ENCODE data around the gene GABRG3.

GABRG3 gene

DNA sequence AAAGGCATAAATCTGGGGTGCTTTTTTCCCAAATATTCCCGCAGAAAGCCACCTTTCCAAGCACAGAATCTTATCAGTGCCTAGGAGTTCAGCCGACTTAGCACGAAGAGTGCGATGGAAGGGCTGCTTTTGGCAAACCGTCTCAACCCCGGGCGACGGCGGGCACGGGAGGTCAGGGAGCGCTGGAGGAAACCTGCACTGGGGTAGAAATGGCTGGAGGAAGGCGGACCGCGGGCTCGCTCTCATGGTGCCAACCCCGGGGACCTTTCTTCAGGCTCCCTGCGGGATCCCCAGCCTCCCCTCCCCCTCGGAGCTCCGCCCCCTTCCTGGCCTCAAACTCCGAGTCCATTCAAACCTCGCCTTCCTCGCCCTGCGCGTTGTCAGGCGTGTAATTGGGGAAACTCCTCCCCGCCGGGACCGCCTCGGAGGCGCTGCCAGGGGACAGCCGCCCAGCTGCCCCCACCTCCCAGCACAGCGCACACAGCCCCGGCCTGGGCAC, at the start of gene GABRG3:
Gene GABRG3 (plus strand): TSS at position 470 of the 499 bp plus-strand sequence.
- DNase-seq (ENCODE audit: low spot score) = no peak

DNA sequence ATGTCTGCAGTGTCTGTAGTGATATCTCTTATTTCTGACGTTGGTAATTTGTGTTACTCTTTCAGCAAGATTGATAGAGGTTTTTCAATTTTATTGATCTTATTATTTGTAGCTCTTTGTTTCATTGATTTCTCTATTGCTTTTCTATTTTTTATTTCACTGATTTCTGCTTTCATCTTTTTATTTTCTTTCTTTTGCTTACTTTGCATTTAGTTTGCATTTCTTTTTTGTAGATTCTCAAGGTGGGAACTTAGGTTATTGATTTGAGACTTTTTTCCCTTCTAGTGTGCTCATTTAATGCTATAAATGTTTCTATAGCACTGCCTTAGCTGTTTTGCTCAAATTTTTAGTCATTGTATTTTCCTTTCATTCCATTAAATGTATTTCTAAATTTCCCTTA, 49.5 kb upstream of the GABRG3 start:
- no peak for DNase-seq (ENCODE audit: low spot score)

DNA sequence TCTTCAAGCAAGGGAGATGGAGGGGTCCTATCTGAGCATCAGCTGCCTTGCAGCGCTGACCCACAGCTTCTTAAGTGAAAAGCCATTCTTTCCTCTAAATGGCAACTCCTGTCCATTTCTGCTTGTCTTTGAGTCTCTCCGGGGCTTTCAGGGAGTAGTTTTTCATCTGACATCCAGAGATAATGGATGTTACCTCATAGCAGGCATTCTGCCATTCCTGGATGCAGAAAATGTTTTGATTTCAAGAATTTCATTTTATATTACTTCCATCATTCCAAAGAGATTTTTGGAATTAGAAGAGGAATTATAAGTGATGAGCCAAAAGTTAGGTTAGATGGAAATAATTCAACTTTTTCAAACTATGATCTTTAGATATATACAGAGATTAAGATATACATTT, 44.9 kb upstream of the GABRG3 start:
- DNase-seq (ENCODE audit: low spot score) = no peak

DNA sequence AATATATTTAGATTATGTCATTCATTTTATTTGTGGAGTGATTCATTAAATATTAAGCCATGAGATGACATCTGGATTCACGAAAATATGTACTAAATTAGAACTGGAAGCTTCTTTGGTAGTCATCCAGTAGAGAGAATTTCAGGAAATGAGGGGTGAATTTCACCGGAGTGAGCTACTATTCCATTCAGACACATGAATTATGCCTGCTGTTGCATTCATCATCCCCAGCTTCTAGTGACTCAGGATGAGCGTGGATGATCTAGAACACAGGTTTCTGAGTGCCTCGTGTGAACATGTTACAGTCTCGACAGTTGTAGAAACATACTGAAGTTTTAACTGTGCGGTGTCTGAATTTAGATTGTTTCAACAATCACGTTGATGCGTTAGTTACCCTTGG, 42.9 kb upstream of the GABRG3 start:
- DNase-seq (ENCODE audit: low spot score) = no peak

DNA sequence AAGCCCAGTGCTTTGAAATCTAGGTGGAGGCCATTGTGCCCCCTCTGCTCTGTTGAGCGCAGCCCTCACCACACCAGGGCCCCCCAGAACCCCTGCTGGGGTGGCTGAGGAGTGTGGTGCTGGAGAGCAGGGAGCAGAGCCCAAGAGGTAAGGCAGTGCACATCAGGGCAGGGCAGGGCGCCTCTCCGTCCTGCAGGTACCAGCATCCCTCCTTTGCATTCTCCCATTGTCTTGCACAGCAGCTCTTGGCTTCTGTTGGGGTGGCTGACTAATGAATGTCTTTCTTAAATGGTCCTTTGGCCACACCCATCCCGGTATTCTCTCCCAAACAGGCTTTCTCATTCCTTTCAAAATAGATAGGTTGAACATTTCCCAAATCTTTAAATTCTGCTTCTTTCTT, 41.4 kb upstream of the GABRG3 start:
- DNase-seq (ENCODE audit: low spot score) = no peak

DNA sequence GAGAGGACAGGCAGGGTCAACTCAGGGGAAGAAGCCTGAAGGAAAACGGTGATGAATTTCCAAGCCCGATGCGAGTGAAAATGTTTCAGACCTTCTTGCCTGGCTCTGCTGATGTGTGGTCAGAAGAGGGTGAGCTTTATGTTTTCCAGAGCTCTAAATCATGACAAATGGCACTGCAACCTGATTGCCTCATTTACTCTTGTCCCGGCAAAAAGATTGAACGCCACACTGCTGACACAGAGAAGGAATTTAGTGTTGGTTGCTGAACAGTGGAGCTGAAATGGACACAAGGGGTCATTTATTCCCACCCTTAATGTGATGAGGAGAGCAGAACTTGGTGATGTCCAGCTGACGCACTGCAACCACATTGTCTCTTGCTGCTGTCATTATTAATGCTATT, 36.1 kb upstream of the GABRG3 start:
- DNase-seq (ENCODE audit: low spot score) = no peak

DNA sequence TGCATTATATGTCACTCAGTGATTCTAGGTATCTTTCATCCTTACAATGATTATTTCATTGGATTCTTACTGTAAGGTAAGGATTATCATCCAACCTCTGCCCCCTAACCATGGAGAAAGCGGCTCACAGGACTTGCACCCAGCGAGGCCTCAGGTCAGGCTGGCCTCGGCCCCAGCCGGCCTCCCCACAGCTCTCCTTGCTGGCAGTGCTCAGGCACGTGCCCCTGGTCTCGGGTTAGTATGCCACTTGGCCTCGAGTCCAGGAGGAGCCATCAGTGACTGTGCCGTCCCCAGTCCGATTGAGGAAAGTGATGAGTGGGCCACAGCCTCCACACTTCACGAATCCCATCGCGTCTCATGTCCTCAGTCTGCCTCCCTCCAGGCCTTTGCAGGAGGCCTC, 35.7 kb upstream of the GABRG3 start:
- DNase-seq (ENCODE audit: low spot score) = no peak

DNA sequence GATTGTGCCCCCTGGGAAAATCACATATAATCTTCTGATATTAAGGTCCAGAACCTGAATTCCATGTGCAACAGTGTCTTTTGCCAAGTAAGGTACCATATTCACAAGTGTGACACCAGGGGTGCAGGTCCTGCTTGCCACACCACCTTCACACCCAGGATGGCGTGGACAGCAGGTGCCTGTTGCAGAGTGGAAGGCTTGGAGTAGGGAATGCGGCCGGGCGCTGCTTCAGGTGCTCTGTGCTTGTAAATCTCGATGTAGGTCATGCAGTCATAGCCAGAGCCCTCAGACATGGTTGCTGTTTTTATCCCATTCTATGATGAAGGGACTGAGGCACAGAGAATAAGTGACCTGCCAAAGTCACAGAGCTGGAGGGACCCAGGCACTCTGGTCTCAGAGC, 34.5 kb upstream of the GABRG3 start:
- DNase-seq (ENCODE audit: low spot score) = no peak

DNA sequence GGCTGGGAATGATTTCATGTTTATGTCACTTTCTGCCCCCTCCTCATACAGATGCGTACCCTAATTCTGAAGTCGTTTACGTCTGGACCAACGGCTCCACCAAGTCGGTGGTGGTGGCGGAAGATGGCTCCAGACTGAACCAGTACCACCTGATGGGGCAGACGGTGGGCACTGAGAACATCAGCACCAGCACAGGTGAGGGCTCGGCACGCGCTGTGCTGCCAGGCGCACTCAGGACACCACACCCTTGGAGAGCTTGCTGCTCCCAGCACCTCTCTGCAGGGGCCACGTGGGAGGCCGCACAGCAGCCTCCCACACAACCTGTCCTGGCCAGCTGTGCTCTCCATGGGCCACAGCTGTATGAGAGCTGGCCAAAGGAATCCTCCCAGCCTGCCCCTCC, 33.8 kb upstream of the GABRG3 start:
- DNase-seq (ENCODE audit: low spot score) = no peak

DNA sequence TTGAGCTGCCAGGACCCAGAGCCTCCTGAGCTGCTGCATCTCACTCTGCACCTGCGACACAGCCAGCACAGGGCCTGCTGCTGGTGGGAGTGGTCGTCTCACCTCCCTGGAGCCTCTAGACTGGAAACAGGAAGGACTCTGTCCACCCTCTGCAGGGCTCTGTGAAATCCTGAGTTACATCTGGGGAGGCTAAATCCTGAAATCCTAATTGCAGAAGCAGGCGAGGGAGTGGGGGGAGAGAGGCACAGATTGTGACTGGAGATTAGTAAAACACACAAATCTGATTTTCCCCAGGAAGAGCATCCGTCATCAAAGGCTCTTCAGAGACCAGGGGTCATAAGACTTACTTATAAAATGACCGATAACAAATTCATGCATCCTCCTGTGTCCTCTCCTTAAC, 31.6 kb upstream of the GABRG3 start:
- DNase-seq (ENCODE audit: low spot score) = no peak

DNA sequence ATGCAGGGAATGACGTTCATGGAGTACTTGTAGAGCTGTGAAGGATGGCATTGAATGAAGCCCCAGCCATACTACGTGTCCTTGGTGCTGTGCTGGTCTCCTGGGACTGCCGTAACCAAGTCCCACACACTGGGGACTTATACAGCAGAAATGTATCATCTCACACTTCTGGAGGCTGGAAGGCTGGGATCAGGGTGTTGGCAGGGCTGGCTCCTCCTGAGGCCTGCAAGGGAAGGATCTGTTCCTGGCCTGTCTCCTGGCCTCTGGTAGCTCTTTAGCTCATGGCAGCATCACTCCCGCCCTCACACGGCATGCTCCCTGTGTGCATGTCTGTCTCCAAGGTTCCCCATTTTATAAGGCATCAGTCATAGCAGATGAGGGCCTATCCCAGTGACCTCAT, 29.5 kb upstream of the GABRG3 start:
- DNase-seq (ENCODE audit: low spot score) = no peak

DNA sequence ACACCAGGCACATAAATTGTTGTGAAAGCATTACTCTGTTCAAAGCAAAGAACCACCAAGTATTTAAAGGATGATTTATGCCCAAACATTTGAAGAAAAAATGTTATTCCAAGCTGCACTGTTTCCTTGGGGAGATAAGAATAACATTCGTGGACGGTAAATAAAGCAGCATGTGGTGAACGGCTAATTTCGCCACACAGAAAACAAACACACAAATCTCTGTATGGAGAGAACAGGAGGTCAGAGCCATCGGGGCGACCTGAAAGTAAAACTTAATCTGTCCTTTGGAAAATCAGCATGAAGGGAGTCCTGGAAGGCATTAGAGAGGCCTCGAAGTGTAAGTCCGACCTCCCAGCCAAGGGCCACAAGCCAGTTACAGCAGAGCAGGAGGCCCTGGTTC, 27.1 kb upstream of the GABRG3 start:
- no peak for DNase-seq (ENCODE audit: low spot score)

DNA sequence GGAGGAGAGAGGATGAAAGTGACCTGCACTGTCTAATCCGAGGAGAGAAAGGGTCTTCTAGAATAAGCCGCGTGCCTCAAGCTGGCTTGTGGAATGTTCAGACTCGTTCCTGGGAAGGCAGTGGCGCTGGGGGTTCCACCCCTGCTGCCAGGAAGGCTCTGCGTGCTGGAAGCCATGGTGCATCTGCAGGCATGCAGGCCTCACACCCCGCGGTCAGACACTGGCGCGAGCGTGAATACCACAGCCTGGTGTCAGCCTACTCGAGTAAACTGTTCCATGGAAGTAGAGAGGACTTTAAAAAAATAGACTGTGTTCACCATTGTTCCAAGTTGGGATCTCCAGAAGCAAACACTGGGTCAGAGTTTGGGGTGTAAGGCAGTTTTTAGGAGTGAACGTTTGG, 25.9 kb upstream of the GABRG3 start:
- no peak for DNase-seq (ENCODE audit: low spot score)

DNA sequence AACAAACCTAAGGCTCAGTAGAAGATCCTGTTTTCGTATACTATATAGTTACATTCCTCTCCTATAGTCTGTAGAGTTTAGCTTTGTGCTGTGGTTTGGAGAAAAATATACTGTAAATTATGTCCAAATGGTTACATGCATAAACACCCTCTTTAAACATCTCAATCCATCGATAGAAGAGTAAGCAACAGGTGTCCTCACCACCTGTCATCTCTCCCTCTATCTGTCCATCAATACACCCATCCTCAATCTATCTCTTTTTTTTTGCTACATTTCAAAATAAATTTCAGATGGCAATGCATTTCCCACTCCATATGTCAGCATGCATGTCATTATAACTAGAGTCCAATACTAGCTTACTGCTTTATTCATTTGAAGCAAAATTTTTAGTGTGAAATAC, 21.0 kb upstream of the GABRG3 start:
- DNase-seq (ENCODE audit: low spot score) = no peak

DNA sequence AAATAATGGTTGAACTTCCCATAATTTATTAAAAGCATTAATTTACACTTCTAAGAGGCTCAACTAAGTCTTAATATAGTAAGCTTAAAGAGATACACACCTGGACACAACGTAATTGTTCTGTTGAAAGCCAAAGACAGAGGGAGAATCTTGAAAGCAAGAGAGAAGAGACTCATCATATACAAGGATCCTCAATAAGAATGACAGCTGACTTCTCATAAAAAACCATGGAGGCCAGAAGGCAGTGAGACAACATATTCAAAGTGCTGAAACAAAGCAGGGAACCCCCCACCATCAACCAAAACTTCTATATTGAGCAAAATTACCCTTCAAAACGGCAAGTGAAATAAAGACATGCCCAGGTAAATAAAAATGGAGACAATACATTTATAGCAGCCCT, 16.6 kb upstream of the GABRG3 start:
- DNase-seq (ENCODE audit: low spot score) = no peak

DNA sequence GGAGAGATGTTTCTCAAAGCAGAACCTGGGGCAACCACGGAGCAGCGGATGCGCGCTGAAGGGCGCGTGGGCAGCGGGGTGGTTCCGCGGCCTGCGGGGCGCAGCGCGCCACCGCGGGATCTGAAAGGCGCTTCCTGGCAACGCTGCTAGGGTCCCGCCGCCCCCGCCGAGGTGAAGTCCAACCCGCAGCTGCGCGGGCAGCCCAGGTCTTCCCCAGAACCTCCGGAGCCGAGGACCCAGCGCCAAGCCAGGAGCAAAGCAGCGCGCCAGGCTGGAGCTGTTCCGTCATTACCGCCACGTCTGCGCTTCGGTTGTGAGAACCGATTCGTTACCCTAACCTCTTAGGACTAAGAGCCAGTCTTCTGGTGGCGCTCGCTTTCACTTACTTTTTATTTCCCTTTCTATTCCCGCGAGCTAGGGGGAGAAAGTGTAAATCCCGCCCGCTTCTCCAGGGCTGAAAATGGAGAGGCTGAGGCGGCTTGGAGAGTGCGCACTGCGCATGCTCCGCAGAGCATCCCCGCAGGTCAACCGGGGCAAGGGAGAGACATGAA, 3.2 kb upstream of the GABRG3 start:
- DNase-seq (ENCODE audit: low spot score) = no peak

DNA sequence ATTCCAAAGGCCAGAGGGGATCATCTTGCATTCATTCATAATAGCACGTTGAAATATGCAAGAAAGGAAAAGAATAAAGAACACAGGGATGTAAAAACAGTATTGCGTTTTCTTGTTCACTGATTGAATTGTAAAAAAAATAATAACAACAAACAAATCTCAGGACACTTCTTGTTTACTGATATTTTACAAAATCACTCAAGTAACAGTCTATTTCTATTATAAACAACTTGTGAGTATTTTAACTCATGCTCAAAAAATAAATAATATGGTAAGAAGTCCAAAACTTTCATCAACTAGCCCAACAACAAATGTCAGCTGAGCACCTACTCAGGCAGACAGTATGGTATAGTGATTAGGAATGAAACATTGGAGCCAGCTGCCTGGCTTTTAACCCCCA, 2.2 kb upstream of the GABRG3 start:
- no peak for DNase-seq (ENCODE audit: low spot score)

DNA sequence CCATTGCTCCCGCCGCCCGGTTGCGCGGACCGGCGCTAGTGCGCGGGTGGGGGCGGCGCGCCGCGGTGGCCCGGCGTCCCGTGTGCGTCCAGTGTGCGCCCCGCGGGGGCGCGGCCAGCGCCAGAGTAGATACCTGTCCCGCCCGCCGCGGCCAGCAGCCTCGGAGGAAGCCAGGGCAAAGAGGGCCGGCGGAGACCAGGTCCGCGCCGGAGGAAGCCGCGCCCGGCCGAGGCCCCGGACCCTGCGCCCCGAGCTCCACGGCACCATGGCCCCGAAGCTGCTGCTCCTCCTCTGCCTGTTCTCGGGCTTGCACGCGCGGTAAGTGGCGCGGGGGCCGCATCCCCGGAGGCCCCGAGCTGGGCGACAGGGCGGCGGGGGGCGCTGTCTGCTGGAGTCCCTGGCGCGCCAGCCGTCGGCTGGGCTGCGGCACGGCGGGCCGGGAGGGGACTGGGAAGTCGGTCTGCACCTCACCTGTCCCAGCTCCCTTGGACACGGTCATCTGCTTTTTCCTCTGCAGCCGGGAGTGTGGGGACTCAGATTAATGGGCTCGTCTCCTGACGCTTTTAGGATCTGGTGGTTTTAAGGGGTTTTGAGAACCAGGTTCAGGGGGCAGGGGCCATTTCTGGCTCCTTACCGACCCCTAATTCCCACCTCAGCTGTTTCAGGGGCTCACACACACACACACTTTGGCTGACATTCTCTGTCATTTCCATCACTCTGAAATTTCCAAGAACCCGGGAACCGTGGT, 464 bp downstream of the GABRG3 start:
- no peak for DNase-seq (ENCODE audit: low spot score)

DNA sequence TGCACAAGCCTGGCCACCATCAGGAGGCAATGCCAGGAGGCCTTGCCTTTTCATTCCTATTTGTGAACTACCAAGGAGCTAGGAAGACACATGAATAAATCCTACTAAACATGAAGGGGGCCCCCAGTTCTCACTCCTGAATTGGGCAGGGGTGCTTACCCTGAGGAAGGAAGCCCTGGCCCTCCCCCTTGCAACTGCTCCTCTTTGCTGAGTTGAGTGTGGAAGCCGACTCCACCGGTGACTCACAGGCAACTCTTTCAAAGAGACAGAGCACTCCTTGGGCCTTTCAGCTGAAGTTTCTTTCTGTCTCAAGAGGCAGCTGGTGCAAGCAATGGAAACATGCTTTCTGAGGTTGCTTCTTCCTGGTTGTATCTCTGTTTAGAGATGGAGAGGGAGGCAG, 1.7 kb downstream of the GABRG3 start:
- no peak for DNase-seq (ENCODE audit: low spot score)

DNA sequence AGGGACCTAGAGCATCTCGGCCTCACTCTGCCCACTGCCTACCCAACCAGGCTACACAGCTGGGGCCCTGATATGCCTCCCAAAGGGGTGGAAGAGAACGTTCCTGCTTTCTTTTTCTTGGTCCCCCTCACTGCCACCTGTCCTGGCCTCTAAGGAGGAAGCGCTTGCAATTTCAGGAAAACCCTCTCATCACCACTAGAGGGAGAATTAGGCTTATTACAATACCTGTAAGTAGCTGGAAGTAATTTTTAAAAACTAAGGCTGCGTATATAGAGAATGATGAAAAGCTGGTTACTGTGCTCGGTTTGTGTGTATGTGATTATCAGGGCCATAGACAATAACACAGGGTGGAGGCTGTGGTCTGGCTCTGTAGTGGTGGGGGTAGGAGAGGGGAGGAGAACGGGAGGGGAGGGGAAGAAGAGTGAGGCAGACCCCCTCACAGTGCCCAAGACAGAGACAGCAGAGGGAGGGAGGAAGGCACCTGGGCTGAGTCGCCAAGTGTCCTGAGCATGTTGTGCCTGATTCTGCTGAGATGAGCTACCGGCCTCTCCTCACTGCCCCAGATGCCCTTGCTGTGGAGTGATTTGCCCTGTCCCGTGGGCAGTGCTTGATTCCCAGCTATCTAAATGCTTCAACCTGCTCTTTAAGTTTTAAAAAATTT, 3.3 kb downstream of the GABRG3 start:
- DNase-seq (ENCODE audit: low spot score) = no peak

DNA sequence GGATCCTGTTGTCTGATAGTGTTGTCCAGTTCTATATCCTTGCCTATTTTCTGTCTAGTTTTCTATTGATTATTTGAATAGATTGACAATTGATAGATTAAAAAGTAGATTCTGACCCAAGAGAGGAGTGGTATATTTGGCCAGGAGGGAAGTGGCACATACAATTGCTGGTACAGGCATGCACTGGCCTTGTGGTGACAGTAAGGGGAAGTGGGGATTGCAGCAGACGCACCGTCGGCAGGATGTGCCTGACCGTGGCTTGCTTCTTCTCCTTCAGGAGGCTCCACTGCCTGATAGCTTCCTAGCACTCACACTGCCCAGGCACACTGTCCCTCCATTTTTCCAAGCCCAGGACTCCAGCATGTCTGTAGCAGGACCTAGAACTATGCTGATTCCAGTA, 10.5 kb downstream of the GABRG3 start:
- DNase-seq (ENCODE audit: low spot score) = no peak

DNA sequence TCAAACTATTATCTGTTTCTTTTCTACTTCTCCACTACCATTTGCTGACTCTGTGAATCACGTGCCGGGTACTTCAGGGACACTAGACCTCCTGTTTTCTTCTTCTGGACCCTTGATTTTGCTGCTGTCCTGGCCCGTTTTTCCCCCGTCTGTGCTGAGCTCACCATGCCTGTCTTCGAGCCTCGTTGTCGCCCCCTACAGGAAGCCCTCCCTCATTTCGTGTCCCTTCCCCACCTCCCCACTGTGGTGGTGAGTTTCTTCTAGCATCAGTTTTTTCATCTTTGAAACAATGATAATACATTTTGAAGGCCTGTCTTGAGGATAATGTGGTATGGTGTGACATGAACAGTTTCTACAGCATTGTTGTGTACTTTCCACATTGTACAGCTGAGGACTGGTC, 12.8 kb downstream of the GABRG3 start:
- DNase-seq (ENCODE audit: low spot score) = no peak

DNA sequence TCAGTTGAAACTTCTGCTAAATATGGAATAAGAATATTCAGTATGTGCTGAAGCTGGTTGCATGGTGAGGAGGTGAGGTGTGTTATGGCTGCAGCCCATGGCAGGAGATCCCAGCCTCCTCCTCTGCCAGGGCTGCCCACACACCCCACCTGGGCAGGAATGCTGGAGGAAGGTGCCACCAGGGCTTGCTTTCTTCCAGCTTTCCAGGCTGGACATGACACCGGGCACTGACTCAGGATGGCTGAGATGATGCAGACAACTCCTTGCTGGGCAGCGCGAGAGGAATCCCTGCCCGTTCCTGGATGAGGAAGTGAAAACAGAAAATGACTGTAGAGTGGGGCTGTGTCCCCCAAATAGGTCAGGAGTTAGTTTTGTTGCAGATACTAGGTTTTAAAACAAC, 14.1 kb downstream of the GABRG3 start:
- no peak for DNase-seq (ENCODE audit: low spot score)

DNA sequence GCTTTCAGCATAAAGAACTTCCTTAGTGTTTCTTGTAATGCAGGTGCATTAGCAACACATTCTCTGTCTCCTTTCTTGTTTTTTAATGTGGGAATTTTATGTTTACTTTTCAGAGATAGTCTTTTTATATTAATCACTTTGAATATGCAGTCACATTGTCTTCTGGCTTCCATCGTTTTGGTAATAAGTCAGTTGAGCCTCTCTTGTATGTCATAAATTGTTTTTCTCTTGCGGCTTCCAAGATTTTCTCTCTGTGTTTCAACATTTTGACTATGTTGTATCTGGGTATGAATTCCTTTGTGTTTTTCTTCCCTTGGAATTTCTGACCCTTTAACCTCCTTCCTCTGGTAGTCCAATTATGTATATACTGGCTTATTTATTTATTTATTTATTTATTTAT, 25.3 kb downstream of the GABRG3 start:
- DNase-seq (ENCODE audit: low spot score) = no peak

All from hematopoietic multipotent progenitor cell treated with erythropoietin and hydrocortisone succinate and interleukin-3 and kit ligand, for 15 days (in vitro differentiated cells).